Mucosa of descending colon (tissue), 3 donors: ENCODE measurements around the gene SLC6A12. TPM values are rescaled to one million over a fixed set of nuclear protein-coding genes. Genes with fewer than 3 reads are reported as not detected.
A peak's percentile ranks its signal among the peaks of the same experiment; 100 is the strongest.

Source experiments
- ATAC-seq: fragments of 200-7000 bp; cut with Tn5 transposase; one replicate; pipeline ENCODE4 v1.9.1; 2020; ENCODE audit warnings: mild to moderate bottlenecking, moderate library complexity
- DNase-seq, 3 donors: peaks; one replicate each; pipeline ENCODE4 v3.0.0-alpha.2; 2020
- H3K36me3 ChIP-seq: fragments of 200-600 bp; one replicate; pipeline ENCODE4 v1.8.0; 2021; ENCODE audit warnings: low read depth, mild to moderate bottlenecking
- H3K4me1 ChIP-seq: fragments of 200-600 bp; one replicate; pipeline ENCODE4 v1.8.0; 2021; ENCODE audit warnings: low read depth, mild to moderate bottlenecking
- H3K4me3 ChIP-seq: fragments of 200-600 bp; one replicate; pipeline ENCODE4 v1.8.0; 2021; ENCODE audit warnings: mild to moderate bottlenecking
- H3K9me3 ChIP-seq: fragments of 200-600 bp; one replicate; pipeline ENCODE4 v1.8.0; 2021; ENCODE audit warnings: mild to moderate bottlenecking
- CTCF ChIP-seq: fragments of 200-600 bp; IDR thresholded peaks from one replicate; pipeline ENCODE4 v1.8.0; 2022; ENCODE audit warnings: antibody characterized with exemption, mild to moderate bottlenecking
- intact Hi-C, 2 donors: fragments of 100-400 bp; cut with DNase I in 1 of 2; cut with micrococcal nuclease in 1 of 2; formaldehyde crosslinking; loops; one replicate each; pipeline versions ENCODE4 v1.11.0 to v1.11.1; 2022; cut with DNase I, micrococcal nuclease
- total RNA-seq, 3 donors: library from RNA; stranded (reverse); fragmentation: NEBNext Ultra II Directional in 2 of 3; extraction: Animal tissue kit (Norgen Biotek cat#: 25700) in 2 of 3; gene quantifications; one replicate each; pipeline versions ENCODE4 v1.2.1 to v1.2.4, GENCODE V29; 2021 to 2023
- donor health status: DM: no; HTN: no; CAD: no; lungs with moderate emphysema.
- donor health status: DM: no; HTN: no; CAD: no.
- donor health status: DM: no; HTN: yes; CAD: no.

Gene SLC6A12
- total RNA-seq, 3 donors from 2014 or later: 1.3 to 5.1 TPM; not detected in 1

GRCh38 chr12:206746-207440 is 7.1 kb downstream of the SLC6A12 start:
- intact Hi-C loops: no loop called here
- DNase-seq (no peak), ATAC-seq (no peak)
- Histone ChIP-seq H3K4me3 (no peak overlapping the region), H3K36me3 (no peaks in the 10 kb centered on the region), H3K4me1 (peaks cover 5% of the 10 kb centered on the region), H3K9me3 (no peaks in the 10 kb centered on the region)
- TF ChIP-seq CTCF: no peak

- no peaks in the 10 kb centered on the region for H3K36me3 ChIP-seq
- ATAC-seq (no peak), DNase-seq (no peak)
- intact Hi-C loops: no loop called here
- no peaks in the 10 kb centered on the region for H3K4me1 ChIP-seq
- H3K9me3 ChIP-seq: no peaks in the 10 kb centered on the region
- TF ChIP-seq CTCF: no peak
- H3K4me3 ChIP-seq: no peak overlapping the region
Measured at GRCh38 chr12:205026-205425, 8.9 kb downstream of the SLC6A12 start.

- Histone ChIP-seq H3K4me1 (no peaks in the 10 kb centered on the region), H3K36me3 (no peaks in the 10 kb centered on the region), H3K4me3 (no peak overlapping the region), H3K9me3 (no peaks in the 10 kb centered on the region)
- ATAC-seq: no peak
- no peak for TF ChIP-seq CTCF
- DNase-seq: no peak
- intact Hi-C loops: no loop called here
Measured at GRCh38 chr12:204261-204678, 9.7 kb downstream of the SLC6A12 start.

- intact Hi-C loops: no loop called here
- Histone ChIP-seq H3K36me3 (no peaks in the 10 kb centered on the region), H3K9me3 (no peaks in the 10 kb centered on the region), H3K4me3 (no peak overlapping the region), H3K4me1 (no peaks in the 10 kb centered on the region)
- DNase-seq (no peak), ATAC-seq (peak; percentile 73)
- no peak for TF ChIP-seq CTCF
Measured at GRCh38 chr12:203462-204260, 10.3 kb downstream of the SLC6A12 start.

GRCh38 chr12:203074-203461 is 10.9 kb downstream of the SLC6A12 start:
- Histone ChIP-seq H3K36me3 (no peaks in the 10 kb centered on the region), H3K9me3 (no peaks in the 10 kb centered on the region), H3K4me3 (no peak overlapping the region), H3K4me1 (no peaks in the 10 kb centered on the region)
- DNase-seq (no peak), ATAC-seq (no peak)
- TF ChIP-seq CTCF: no peak
- intact Hi-C loops: no loop called here
